ENCODE results near the gene FOXL1.

GRCh38 chr16:86622700-86623615 lies 44.6 kb downstream of the FOXL1 start:
- TF ChIP-seq ATF2 (tag by site-specific recombination; IDR thresholded peaks at IDR 0.05; ENCODE audit: low read depth) (no peak), PRDM2 (tag by site-specific recombination; IDR thresholded peaks at IDR 0.05; ENCODE audit: borderline replicate concordance) (no peak), OSR2 (tag by site-specific recombination; IDR thresholded peaks at IDR 0.05) (no peak), CTCF (tag by site-specific recombination; IDR thresholded peaks at IDR 0.05) (no peak), ZNF561 (tag by site-specific recombination; IDR thresholded peaks at IDR 0.05; ENCODE audit: borderline replicate concordance) (no peak), ZFP37 (tag by site-specific recombination; IDR thresholded peaks at IDR 0.05) (no peak), YY1 (tag by site-specific recombination; IDR thresholded peaks at IDR 0.05) (no peak), ZNF639 (tag by site-specific recombination; IDR thresholded peaks at IDR 0.05) (no peak), ZSCAN5A (tag by site-specific recombination; IDR thresholded peaks at IDR 0.05) (no peak), IKZF3 (tag by site-specific recombination; IDR thresholded peaks at IDR 0.05) (no peak), ZNF121 (tag by site-specific recombination; IDR thresholded peaks at IDR 0.05) (no peak)

Data from HEK293 (cell line).